Mononuclear cell (primary cell): ENCODE measurements around the gene GPR37. TPM values are rescaled to one million over a fixed set of nuclear protein-coding genes. Genes with fewer than 3 reads are reported as not detected.

Experiments used
- H3K27me3 ChIP-seq: 2 replicates; pipeline ENCODE4 v1.6.0; 2011; ENCODE audit warnings: low read length, control low read depth; ENCODE audit not compliant: insufficient read depth
- H3K4me1 ChIP-seq: 2 replicates; pipeline ENCODE4 v1.5.1; 2011; ENCODE audit warnings: mild to moderate bottlenecking, low read length, control low read depth; ENCODE audit not compliant: insufficient read depth
- H3K4me3 ChIP-seq: 2 replicates; pipeline ENCODE4 v1.5.1; 2011; ENCODE audit warnings: mild to moderate bottlenecking, low read length, moderate library complexity
- H3K9me3 ChIP-seq: 2 replicates; pipeline ENCODE4 v1.5.1; 2011; ENCODE audit warnings: low read depth, mild to moderate bottlenecking, control low read depth, low read length
- total RNA-seq: library from RNA; depleted of rRNA; stranded (reverse); fragments of >200 nt; gene quantifications from one replicate; pipeline ENCODE4 v1.2.3, GENCODE V29; 2012

Gene GPR37
- total RNA-seq: 0.10 TPM

- Histone ChIP-seq H3K27me3 (peaks cover 61% of the 10 kb centered on the region), H3K4me1 (peaks cover 20% of the 10 kb centered on the region), H3K4me3 (no peak within 1 kb of the TSS), H3K9me3 (no peaks in the 10 kb centered on the region)
Observed at GRCh38 chr7:124765401-124766352, at the start of gene GPR37. Gene GPR37, minus strand, starts transcription at chr7:124765792. Its CDS starts 816 bp downstream, at chr7:124764976.

GRCh38 chr7:124813994-124814798 is 48.6 kb upstream of the GPR37 start:
- no peaks in the 10 kb centered on the region for H3K9me3 ChIP-seq
- H3K4me1 ChIP-seq: no peaks in the 10 kb centered on the region
- H3K4me3 ChIP-seq: no peak overlapping the region
- peaks cover 2% of the 10 kb centered on the region for H3K27me3 ChIP-seq

GRCh38 chr7:124812764-124813163 is 47.2 kb upstream of the GPR37 start:
- H3K9me3 ChIP-seq: no peaks in the 10 kb centered on the region
- H3K4me1 ChIP-seq: no peaks in the 10 kb centered on the region
- H3K4me3 ChIP-seq: no peak overlapping the region
- H3K27me3 ChIP-seq: peaks cover 2% of the 10 kb centered on the region

- Histone ChIP-seq H3K9me3 (no peaks in the 10 kb centered on the region), H3K4me1 (no peaks in the 10 kb centered on the region), H3K27me3 (peaks cover 2% of the 10 kb centered on the region), H3K4me3 (no peak overlapping the region)
Observed at GRCh38 chr7:124811341-124811740, 45.7 kb upstream of the GPR37 start.

GRCh38 chr7:124810605-124811004 is 45.0 kb upstream of the GPR37 start:
- no peaks in the 10 kb centered on the region for H3K4me1 ChIP-seq
- no peaks in the 10 kb centered on the region for H3K9me3 ChIP-seq
- no peak overlapping the region for H3K4me3 ChIP-seq
- peaks cover 2% of the 10 kb centered on the region for H3K27me3 ChIP-seq

- H3K4me3 ChIP-seq: no peak overlapping the region
- H3K9me3 ChIP-seq: no peaks in the 10 kb centered on the region
- H3K27me3 ChIP-seq: peaks cover 2% of the 10 kb centered on the region
- no peaks in the 10 kb centered on the region for H3K4me1 ChIP-seq
Observed at GRCh38 chr7:124808206-124808605, 42.6 kb upstream of the GPR37 start.

GRCh38 chr7:124801330-124801895 is 35.8 kb upstream of the GPR37 start:
- peaks cover 4% of the 10 kb centered on the region for H3K9me3 ChIP-seq
- H3K4me3 ChIP-seq: no peak overlapping the region
- H3K27me3 ChIP-seq: no peaks in the 10 kb centered on the region
- no peaks in the 10 kb centered on the region for H3K4me1 ChIP-seq

GRCh38 chr7:124800386-124800785 is 34.8 kb upstream of the GPR37 start:
- Histone ChIP-seq H3K4me3 (no peak overlapping the region), H3K27me3 (no peaks in the 10 kb centered on the region), H3K4me1 (no peaks in the 10 kb centered on the region), H3K9me3 (peaks cover 5% of the 10 kb centered on the region)

GRCh38 chr7:124799448-124799847 is 33.9 kb upstream of the GPR37 start:
- no peak overlapping the region for H3K4me3 ChIP-seq
- H3K9me3 ChIP-seq: peaks cover 5% of the 10 kb centered on the region
- H3K4me1 ChIP-seq: no peaks in the 10 kb centered on the region
- H3K27me3 ChIP-seq: no peaks in the 10 kb centered on the region

GRCh38 chr7:124796771-124797170 is 31.2 kb upstream of the GPR37 start:
- no peak overlapping the region for H3K4me3 ChIP-seq
- H3K27me3 ChIP-seq: no peaks in the 10 kb centered on the region
- peaks cover 5% of the 10 kb centered on the region for H3K9me3 ChIP-seq
- H3K4me1 ChIP-seq: no peaks in the 10 kb centered on the region

GRCh38 chr7:124792696-124793095 is 27.1 kb upstream of the GPR37 start:
- Histone ChIP-seq H3K9me3 (peaks cover 5% of the 10 kb centered on the region), H3K4me3 (no peak overlapping the region), H3K27me3 (peaks cover 5% of the 10 kb centered on the region), H3K4me1 (no peaks in the 10 kb centered on the region)

- H3K27me3 ChIP-seq: peaks cover 5% of the 10 kb centered on the region
- H3K4me3 ChIP-seq: no peak overlapping the region
- H3K9me3 ChIP-seq: peaks cover 5% of the 10 kb centered on the region
- no peaks in the 10 kb centered on the region for H3K4me1 ChIP-seq
Observed at GRCh38 chr7:124792002-124792401, 26.4 kb upstream of the GPR37 start.

GRCh38 chr7:124791426-124791825 is 25.8 kb upstream of the GPR37 start:
- H3K9me3 ChIP-seq: peaks cover 2% of the 10 kb centered on the region
- peaks cover 5% of the 10 kb centered on the region for H3K27me3 ChIP-seq
- no peak overlapping the region for H3K4me3 ChIP-seq

GRCh38 chr7:124790645-124791044 is 25.1 kb upstream of the GPR37 start:
- no peaks in the 10 kb centered on the region for H3K4me1 ChIP-seq
- H3K9me3 ChIP-seq: no peaks in the 10 kb centered on the region
- no peak overlapping the region for H3K4me3 ChIP-seq
- H3K27me3 ChIP-seq: peaks cover 5% of the 10 kb centered on the region

More at GRCh38 chr7:124791426-124791825, 25.8 kb upstream of the GPR37 start:
- no peaks in the 10 kb centered on the region for H3K4me1 ChIP-seq

GRCh38 chr7:124785994-124786393 is 20.4 kb upstream of the GPR37 start:
- Histone ChIP-seq H3K27me3 (no peaks in the 10 kb centered on the region), H3K4me3 (no peak overlapping the region), H3K4me1 (no peaks in the 10 kb centered on the region), H3K9me3 (no peaks in the 10 kb centered on the region)
